SK-N-SH (cell line): Measurements from ENCODE around the gene BMP2K. TPM values are rescaled to one million over a fixed set of nuclear protein-coding genes. Genes with fewer than 3 reads are reported as not detected.

Experiments
- CTCF ChIA-PET: fragments of 300-600, 350-600 bp; formaldehyde crosslinking; extraction: SDS; loops from one replicate; lab custom pipeline; 2021; lab: Yijun Ruan, JAX
- POLR2A ChIA-PET: fragments of 350-600 bp; sonication (Branson Sonifier 250); formaldehyde crosslinking; extraction: SDS; loops from one replicate; lab custom pipeline; 2020; ENCODE audit warnings: antibody characterized with exemption, inconsistent platforms; lab: Yijun Ruan, JAX
- DNase-seq: peaks from one replicate; pipeline ENCODE4 v3.0.0; 2012
- H2AFZ ChIP-seq: fragments of 200-600 bp; sonication (generic); 2 replicates; pipeline ENCODE4 v1.8.1; 2016; ENCODE audit warnings: antibody characterized with exemption, mild to moderate bottlenecking, low read depth
- H3F3A ChIP-seq: fragments of 200-600 bp; sonication (generic); replicated peaks from 2 replicates; pipeline ENCODE3; 2016; ENCODE audit warnings: antibody characterized with exemption, mild to moderate bottlenecking; ENCODE audit not compliant: insufficient read depth
- H3K27ac ChIP-seq, 2 experiments: fragments of 200-500 bp in 1 of 2; fragments of 200-600 bp in 1 of 2; sonication (Bioruptor generic) in 1 of 2; sonication (generic), shearing (Covaris generic) in 1 of 2; 2 replicates each; pipeline versions ENCODE4 v1.5.1 to v1.6.1; 2014 to 2016; ENCODE audit warnings: low read depth in 2 of 2, inconsistent platforms in 1 of 2, low read length in 1 of 2, mild to moderate bottlenecking in 1 of 2, mixed read lengths in 1 of 2
- H3K27me3 ChIP-seq: fragments of 200-600 bp; sonication (generic), shearing (Covaris generic); 2 replicates; pipeline ENCODE4 v1.6.1; 2016; ENCODE audit warnings: mixed run types; ENCODE audit not compliant: insufficient read depth
- H3K36me3 ChIP-seq, 2 experiments: fragments of 200-500 bp in 1 of 2; fragments of 200-600 bp in 1 of 2; sonication (Bioruptor generic) in 1 of 2; sonication (generic) in 1 of 2; replicated peaks in 1 of 2; 2 replicates each; pipeline versions ENCODE3 to v1.5.1; 2014 to 2016; ENCODE audit warnings: low read length in 1 of 2, mild to moderate bottlenecking in 1 of 2; ENCODE audit not compliant: insufficient read depth in 2 of 2, control insufficient read depth in 1 of 2
- H3K4me1 ChIP-seq, 2 experiments: fragments of 200-500 bp in 1 of 2; fragments of 200-600 bp in 1 of 2; sonication (Bioruptor generic) in 1 of 2; sonication (generic), shearing (Covaris generic) in 1 of 2; 2 replicates each; pipeline versions ENCODE4 v1.5.1 to v1.6.1; 2014 to 2016; ENCODE audit warnings: low read depth in 1 of 2, low read length in 1 of 2, mixed run types in 1 of 2; ENCODE audit not compliant: insufficient read depth in 2 of 2, control insufficient read depth in 1 of 2
- H3K4me2 ChIP-seq: fragments of 200-600 bp; sonication (generic), shearing (Covaris generic); 2 replicates; pipeline ENCODE4 v1.6.1; 2017; ENCODE audit warnings: mixed run types
- H3K4me3 ChIP-seq, 2 experiments: fragments of 200-500 bp in 1 of 2; fragments of 200-600 bp in 1 of 2; sonication (Bioruptor generic) in 1 of 2; sonication (generic), shearing (Covaris generic) in 1 of 2; 2 replicates each; pipeline versions ENCODE4 v1.5.1 to v1.8.1; 2014 to 2016; ENCODE audit warnings: low read depth in 2 of 2, inconsistent platforms in 1 of 2, low read length in 1 of 2, mild to moderate bottlenecking in 1 of 2, mixed read lengths in 1 of 2, moderate library complexity in 1 of 2
- H3K79me2 ChIP-seq: fragments of 200-600 bp; sonication (generic); 2 replicates; pipeline ENCODE4 v1.8.1; 2017; ENCODE audit warnings: mild to moderate bottlenecking; ENCODE audit not compliant: insufficient read depth
- H3K9ac ChIP-seq: fragments of 200-600 bp; sonication (generic); 2 replicates; pipeline ENCODE4 v1.6.1; 2017; ENCODE audit warnings: mixed run types
- H3K9me2 ChIP-seq: fragments of 200-600 bp; sonication (generic); 2 replicates; pipeline ENCODE4 v1.6.1; 2017; ENCODE audit warnings: mixed run types
- H3K9me3 ChIP-seq: fragments of 200-600 bp; sonication (generic); 2 replicates; pipeline ENCODE4 v1.6.1; 2017; ENCODE audit warnings: mixed run types, mild to moderate bottlenecking, moderate library complexity
- H4K20me1 ChIP-seq: fragments of 200-600 bp; sonication (generic); 2 replicates; pipeline ENCODE4 v1.6.1; 2017; ENCODE audit warnings: mild to moderate bottlenecking, mixed run types; ENCODE audit not compliant: insufficient read depth
- CHD2 ChIP-seq: fragments of 150-350 bp; IDR thresholded peaks from 2 replicates; pipeline ENCODE4 v1.6.1; 2018; ENCODE audit warnings: low read length; ENCODE audit not compliant: partially characterized antibody
- CTCF ChIP-seq: fragments of 200-600 bp; sonication (generic); IDR thresholded peaks from 2 replicates; pipeline ENCODE4 v1.6.1; 2017; ENCODE audit warnings: antibody characterized with exemption, mild to moderate bottlenecking, moderate library complexity
- ELF1 ChIP-seq: IDR thresholded peaks from 2 replicates; pipeline ENCODE4 v1.4.0; 2012
- EP300 ChIP-seq, 2 experiments: IDR thresholded peaks; 2 replicates each; pipeline versions ENCODE4 v1.4.0 to v1.6.1; 2012; ENCODE audit warnings: borderline replicate concordance in 1 of 2, low read depth in 1 of 2, low read length in 1 of 2
- EZH2phosphoT487 ChIP-seq: fragments of 200-600 bp; sonication (generic); IDR thresholded peaks from 2 replicates; pipeline ENCODE4 v1.6.1; 2017; ENCODE audit warnings: low read depth, mixed run types, mild to moderate bottlenecking, antibody characterized with exemption, moderate library complexity, borderline replicate concordance
- FOSL2 ChIP-seq: IDR thresholded peaks from 2 replicates; pipeline ENCODE4 v1.4.0; 2012; ENCODE audit warnings: low read depth, mild to moderate bottlenecking, moderate library complexity, borderline replicate concordance
- FOXJ3 ChIP-seq: sonication (generic); formaldehyde crosslinking; IDR thresholded peaks from 2 replicates; pipeline ENCODE4 v1.5.1; 2020; ENCODE audit warnings: mild to moderate bottlenecking, missing genetic modification reagents
- GABPA ChIP-seq: IDR thresholded peaks from 2 replicates; pipeline ENCODE4 v1.4.0; 2012; ENCODE audit warnings: low read depth, mild to moderate bottlenecking
- JUND ChIP-seq: IDR thresholded peaks from 2 replicates; pipeline ENCODE4 v1.4.0; 2012
- MAX ChIP-seq: IDR thresholded peaks from 2 replicates; pipeline ENCODE4 v1.4.0; 2012; ENCODE audit warnings: low read depth
- MXI1 ChIP-seq: IDR thresholded peaks from 2 replicates; pipeline ENCODE4 v1.6.1; 2012; ENCODE audit warnings: mild to moderate bottlenecking, low read depth, low read length, improper control_type of control experiment
- RFX5 ChIP-seq: IDR thresholded peaks from 2 replicates; pipeline ENCODE4 v1.6.1; 2012; ENCODE audit warnings: mild to moderate bottlenecking, improper control_type of control experiment, low read length
- RXRA ChIP-seq: IDR thresholded peaks from 2 replicates; pipeline ENCODE4 v1.4.0; 2012; ENCODE audit warnings: low read depth, mild to moderate bottlenecking, borderline replicate concordance
- SMC3 ChIP-seq: IDR thresholded peaks from 2 replicates; pipeline ENCODE4 v1.6.1; 2012; ENCODE audit warnings: low read depth, low read length, improper control_type of control experiment
- TAF1 ChIP-seq: IDR thresholded peaks from 2 replicates; pipeline ENCODE4 v1.6.1; 2012; ENCODE audit warnings: low read depth, mild to moderate bottlenecking, low read length, moderate library complexity, borderline replicate concordance
- WGBS: methylation state at CpG from one replicate; pipeline ENCODE4 v1.1.6; 2017; ENCODE audit warnings: low lambda C conversion rate; 5-methylcytosine and 5-hydroxymethylcytosine counted together
- polyA plus RNA-seq, 3 experiments: library from polyadenylated mRNA; depleted of rRNA; stranded (reverse); fragments of >200 nt; gene quantifications; 2 replicates each; pipeline ENCODE4 v1.2.3, GENCODE V29; 2012
- TF ChIP-seq, protein P1 (sequence below): IDR thresholded peaks from 2 replicates; pipeline ENCODE4 v1.4.0; 2012; ENCODE audit warnings: low read depth, borderline replicate concordance

Gene BMP2K
- polyA plus RNA-seq, 1 of the 3 experiments (the other 2 are of a cell fraction) = 7.2 TPM

DNA sequence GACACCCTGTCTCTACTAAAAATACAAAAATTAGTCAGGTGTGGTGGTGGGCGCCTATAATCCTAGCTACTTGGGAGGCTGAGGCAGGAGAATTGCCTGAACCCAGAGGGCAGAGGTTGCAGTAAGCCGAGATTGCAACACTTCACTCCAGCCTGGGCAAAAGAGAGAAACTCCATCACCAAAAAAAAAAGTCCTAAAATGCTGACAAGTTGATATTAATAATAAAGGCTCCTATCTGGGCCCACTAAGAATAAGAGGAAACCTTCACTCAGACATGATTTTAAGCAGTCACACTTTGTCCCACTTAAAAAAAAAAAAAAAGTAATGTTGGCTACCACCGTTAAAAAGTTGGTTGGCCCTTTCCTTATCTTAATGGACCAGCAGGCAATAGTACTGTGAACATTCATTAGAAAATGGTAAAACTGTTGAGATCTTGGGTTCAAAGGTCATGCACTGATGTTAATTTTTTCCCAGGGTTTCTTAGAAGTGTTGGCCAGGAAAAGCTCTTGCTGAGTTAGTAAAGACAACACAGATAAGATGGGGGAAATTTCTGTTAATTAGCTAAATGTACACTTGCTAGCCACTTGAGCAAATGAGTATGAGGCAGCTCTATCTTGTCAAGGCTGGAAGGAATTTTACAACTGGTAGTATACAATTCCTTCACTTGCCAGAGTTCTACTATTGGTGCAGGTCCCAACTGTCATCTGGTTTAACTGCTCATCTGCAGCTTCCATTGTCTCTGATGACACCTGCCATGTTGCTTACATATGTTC is 43.6 kb upstream of the BMP2K start:
- Histone ChIP-seq H3K9me2 (no peaks in the 10 kb centered on the region), H3K4me2 (no peak overlapping the region), H3K79me2 (no peaks in the 10 kb centered on the region), H3K9ac (no peak overlapping the region), H3K27ac (no peak overlapping the region), H4K20me1 (no peaks in the 10 kb centered on the region), H3K9me3 (peaks cover 4% of the 10 kb centered on the region; the same call in 1 of the 2 replicates), H3K27me3 (no peaks in the 10 kb centered on the region), H3K4me3 (no peak overlapping the region), H2AFZ (no peak overlapping the region), H3K4me1 (no peaks in the 10 kb centered on the region), H3K36me3 (no peaks in the 10 kb centered on the region), H3F3A (no peaks in the 10 kb centered on the region)
- 93% methylated on average over 3 of the region's 3 CpGs for WGBS
- POLR2A ChIA-PET = no interaction called here
- TF ChIP-seq RXRA (no peak), JUND (no peak), EZH2phosphoT487 (no peak), ELF1 (no peak), GABPA (no peak), EP300 (IDR thresholded peaks at IDR 0.05; ENCODE audit: borderline replicate concordance in 1 of 2, low read depth in 1 of 2, low read length in 1 of 2) (no peak), CHD2 (no peak), MXI1 (no peak), FOXJ3 (CRISPR knock-in tag) (no peak), FOSL2 (no peak), MAX (no peak), TAF1 (no peak), RFX5 (no peak)
- TF ChIP-seq, protein P1, sequence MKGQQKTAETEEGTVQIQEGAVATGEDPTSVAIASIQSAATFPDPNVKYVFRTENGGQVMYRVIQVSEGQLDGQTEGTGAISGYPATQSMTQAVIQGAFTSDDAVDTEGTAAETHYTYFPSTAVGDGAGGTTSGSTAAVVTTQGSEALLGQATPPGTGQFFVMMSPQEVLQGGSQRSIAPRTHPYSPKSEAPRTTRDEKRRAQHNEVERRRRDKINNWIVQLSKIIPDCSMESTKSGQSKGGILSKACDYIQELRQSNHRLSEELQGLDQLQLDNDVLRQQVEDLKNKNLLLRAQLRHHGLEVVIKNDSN = no peak
- CTCF ChIA-PET = no interaction called here
- DNase-seq = no peak

DNA sequence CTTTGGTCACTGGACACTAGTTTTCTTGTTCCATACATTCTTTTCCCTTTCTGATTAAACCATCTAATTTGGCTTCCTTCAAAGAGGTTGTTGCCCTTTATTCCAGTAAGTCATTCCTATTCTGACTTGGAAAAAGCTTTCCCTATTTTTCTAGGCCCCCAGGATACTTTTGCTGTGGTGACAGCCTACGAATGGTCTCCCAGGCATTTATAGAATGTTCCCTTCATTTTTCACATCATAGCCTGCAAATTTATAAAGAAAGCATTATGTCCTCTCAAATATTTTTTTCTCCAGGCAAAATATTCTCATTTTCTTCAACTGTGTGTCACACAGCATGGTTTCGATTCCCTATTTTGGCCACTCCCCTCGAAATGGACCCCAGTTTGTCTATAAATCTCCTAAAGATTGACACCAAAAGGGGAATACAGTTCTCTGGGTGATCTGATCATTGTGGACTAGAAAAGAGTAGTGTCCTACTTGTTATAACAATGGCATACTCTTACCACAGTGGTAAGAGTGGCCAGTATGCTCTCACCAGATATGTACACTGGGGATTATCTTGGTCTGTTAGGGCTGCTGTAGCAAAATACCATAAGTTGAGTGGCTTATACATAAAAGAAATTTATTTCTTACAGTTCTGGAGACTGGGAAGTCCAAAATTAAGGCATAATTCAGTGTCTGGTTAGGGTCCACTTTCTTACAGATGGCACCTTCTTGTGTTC is 41.5 kb upstream of the BMP2K start:
- CTCF ChIA-PET = interaction anchor here (0.9 kb wide), 2 partner anchors 10 to 12 kb away, joined by 3 read pairs; no protein-coding TSS in a partner anchor

More for the DNA sequence above, 41.5 kb upstream of the BMP2K start:
- POLR2A ChIA-PET = no interaction called here
- Histone ChIP-seq H3K4me3 (no peak overlapping the region), H3F3A (no peaks in the 10 kb centered on the region), H3K9me3 (peaks cover 4% of the 10 kb centered on the region; the same call in 1 of the 2 replicates), H3K4me2 (no peak overlapping the region), H3K9me2 (no peaks in the 10 kb centered on the region), H4K20me1 (no peaks in the 10 kb centered on the region), H3K27ac (no peak overlapping the region), H2AFZ (no peak overlapping the region), H3K4me1 (no peaks in the 10 kb centered on the region), H3K36me3 (no peaks in the 10 kb centered on the region), H3K79me2 (no peaks in the 10 kb centered on the region), H3K27me3 (no peaks in the 10 kb centered on the region), H3K9ac (no peak overlapping the region)
- no peak for DNase-seq
- WGBS = 85% methylated on average over 3 of the region's 3 CpGs
- TF ChIP-seq SMC3 = no peak
- TF ChIP-seq CTCF = no peak
- TF ChIP-seq, all 33 proteins: peak for 0
